Transverse colon (tissue), 4 donors: Measurements from ENCODE around the gene GLO1. TPM values are rescaled to one million over a fixed set of nuclear protein-coding genes. Genes with fewer than 3 reads are reported as not detected.

Experiments
- DNase-seq: peaks from one replicate; pipeline ENCODE4 v3.0.0-alpha.2; 2019
- H3K27ac ChIP-seq, 4 donors: fragments of 200-600 bp; sonication (generic); 2 replicates each; pipeline ENCODE4 v1.5.1; 2016 to 2018; ENCODE audit warnings: inconsistent platforms in 4 of 4
- H3K27me3 ChIP-seq: fragments of 200-600 bp; sonication (generic); 2 replicates; pipeline ENCODE4 v1.5.1; 2017; ENCODE audit warnings: inconsistent platforms
- H3K36me3 ChIP-seq, 4 donors: fragments of 200-600 bp; sonication (generic); 2 replicates each; pipeline ENCODE4 v1.5.1; 2017 to 2019; ENCODE audit warnings: inconsistent platforms in 4 of 4
- H3K4me1 ChIP-seq, 4 donors: fragments of 200-600 bp; sonication (generic); 2 replicates each; pipeline ENCODE4 v1.5.1; 2017 to 2020; ENCODE audit warnings: inconsistent platforms in 4 of 4
- H3K4me3 ChIP-seq, 4 donors: fragments of 200-600 bp; sonication (generic); 1 replicate in 1 of 4; 2 replicates in 3 of 4; pipeline versions ENCODE4 v1.5.1 to v1.6.1; 2017 to 2019; ENCODE audit warnings: inconsistent platforms in 4 of 4
- H3K9me3 ChIP-seq, 2 donors: fragments of 200-600 bp; sonication (generic); 2 replicates each; pipeline ENCODE4 v1.5.1; 2017 to 2019; ENCODE audit warnings: inconsistent platforms in 2 of 2
- EP300 ChIP-seq: sonication (generic); formaldehyde crosslinking; IDR thresholded peaks from one replicate; pipeline ENCODE4 v1.6.1; 2017; ENCODE audit warnings: antibody characterized with exemption, low read depth
- POLR2A ChIP-seq: fragments of 450-650 bp; IDR thresholded peaks from one replicate; pipeline ENCODE4 v1.6.1; 2016; ENCODE audit warnings: antibody characterized with exemption, mild to moderate bottlenecking, moderate library complexity
- POLR2AphosphoS5 ChIP-seq, 3 donors: sonication (generic); formaldehyde crosslinking; IDR thresholded peaks; one replicate each; pipeline ENCODE4 v1.6.1; 2016; ENCODE audit warnings: antibody characterized with exemption in 3 of 3
- WGBS, 2 donors: methylation state at CpG; one replicate each; pipeline ENCODE4 v1.1.5; 2018; ENCODE audit warnings: low coverage in 1 of 2; 5-methylcytosine and 5-hydroxymethylcytosine counted together
- in situ Hi-C, 4 donors: fragments of 200-750 bp; cut with MboI; loops; one replicate each; pipeline versions ENCODE4 v1.15.0 to v1.15.1; 2017; ENCODE audit warnings: low sequenced_read_pairs in 3 of 4, low pct_ligation_motif_present in 1 of 4, low pct_unique_long_range_greater_than_20kb in 1 of 4
- intact Hi-C: fragments of 100-400 bp; cut with DNase I; formaldehyde crosslinking; loops from one replicate; pipeline ENCODE4 v1.15.1; 2023; ENCODE audit warnings: low total_unique reads
- total RNA-seq, 4 donors: library from RNA; depleted of rRNA; stranded (reverse); fragments of >200 nt; gene quantifications; one replicate each; pipeline ENCODE4 v1.1.0, GENCODE V29; 2016
- TF ChIP-seq, protein P1 (sequence below), 5 experiments: fragments of 200-600 bp in 3 of 5; fragments of 450-650 bp in 2 of 5; sonication (generic) in 3 of 5; IDR thresholded peaks; 1 replicate in 2 of 5; 2 replicates in 3 of 5; pipeline ENCODE4 v1.5.1; 2016 to 2017; ENCODE audit warnings: antibody characterized with exemption in 5 of 5, inconsistent platforms in 3 of 5, mild to moderate bottlenecking in 2 of 5, moderate library complexity in 1 of 5

Gene GLO1
- total RNA-seq, 4 donors from 2014 or later: 15.3 to 56.1 (median 36.6) TPM

DNA sequence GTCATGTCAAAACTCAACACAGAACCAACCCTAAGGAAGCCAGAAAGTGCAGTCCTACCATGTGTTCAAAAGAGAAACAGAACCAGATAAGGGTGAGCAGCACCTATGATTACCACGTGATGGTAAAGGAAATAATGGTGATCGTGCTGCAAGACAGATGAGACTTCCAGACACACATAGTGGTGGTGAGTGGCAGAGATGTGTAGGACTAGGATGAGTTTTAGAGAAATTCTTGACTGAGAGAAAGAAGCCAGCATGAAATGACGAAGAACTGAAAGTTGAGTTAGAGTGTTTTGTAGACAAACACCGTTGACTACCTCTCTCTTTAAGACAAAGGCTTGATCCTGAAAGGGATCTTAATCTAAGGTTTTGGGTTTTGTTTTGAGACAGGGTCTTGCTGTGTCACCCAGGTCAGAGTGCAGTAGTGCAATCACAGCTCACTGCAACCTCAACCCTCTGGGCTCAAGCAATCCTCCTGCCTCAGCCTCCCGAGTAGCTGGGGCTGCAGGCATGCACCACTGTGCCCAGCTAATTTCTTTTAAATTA lies 52.7 kb downstream of the GLO1 start:
- intact Hi-C loops (no loop called here), in situ Hi-C loops (no loop called here)
- TF ChIP-seq POLR2AphosphoS5 (IDR thresholded peaks at IDR 0.05) (no peak), POLR2A (no peak), EP300 (no peak)
- H3K27ac ChIP-seq: no peak overlapping the region
- H3K27me3 ChIP-seq: no peaks in the 10 kb centered on the region
- H3K9me3 ChIP-seq: no peaks in the 10 kb centered on the region
- no peaks in the 10 kb centered on the region for H3K4me1 ChIP-seq
- WGBS, 2 donors: 90 to 92% methylated on average over 4 to 5 of the region's 5 CpGs
- no peak for DNase-seq
- no peak overlapping the region for H3K4me3 ChIP-seq
- H3K36me3 ChIP-seq: no peaks in the 10 kb centered on the region

DNA sequence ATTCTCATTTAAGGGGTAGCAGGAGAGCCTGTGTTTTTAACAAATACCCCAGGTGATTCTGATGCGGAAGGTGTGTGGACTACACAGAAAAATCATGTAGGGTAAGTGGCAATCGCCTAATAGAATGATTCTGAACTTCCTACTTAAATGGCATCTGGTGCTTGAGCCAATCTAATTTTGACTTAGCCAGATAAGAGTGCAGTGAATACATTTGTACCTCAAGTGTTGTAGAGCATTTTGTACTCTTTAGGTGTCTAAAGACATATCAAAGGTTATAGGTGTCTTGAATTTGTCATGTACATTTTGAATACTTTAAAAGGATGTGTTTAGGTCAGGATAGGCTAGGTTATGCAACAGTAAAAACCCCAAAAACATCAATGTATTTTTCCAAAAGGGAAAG lies 53.2 kb downstream of the GLO1 start:
- H3K27ac ChIP-seq: no peak overlapping the region
- WGBS, 2 donors: 80 to 90% methylated on average over 1 to 2 of the region's 2 CpGs
- no peak overlapping the region for H3K4me3 ChIP-seq
- DNase-seq: no peak
- no peaks in the 10 kb centered on the region for H3K27me3 ChIP-seq
- H3K4me1 ChIP-seq: no peaks in the 10 kb centered on the region
- TF ChIP-seq POLR2A: no peak
- TF ChIP-seq POLR2AphosphoS5 (IDR thresholded peaks at IDR 0.05): no peak
- TF ChIP-seq EP300: no peak
- TF ChIP-seq, protein P1, sequence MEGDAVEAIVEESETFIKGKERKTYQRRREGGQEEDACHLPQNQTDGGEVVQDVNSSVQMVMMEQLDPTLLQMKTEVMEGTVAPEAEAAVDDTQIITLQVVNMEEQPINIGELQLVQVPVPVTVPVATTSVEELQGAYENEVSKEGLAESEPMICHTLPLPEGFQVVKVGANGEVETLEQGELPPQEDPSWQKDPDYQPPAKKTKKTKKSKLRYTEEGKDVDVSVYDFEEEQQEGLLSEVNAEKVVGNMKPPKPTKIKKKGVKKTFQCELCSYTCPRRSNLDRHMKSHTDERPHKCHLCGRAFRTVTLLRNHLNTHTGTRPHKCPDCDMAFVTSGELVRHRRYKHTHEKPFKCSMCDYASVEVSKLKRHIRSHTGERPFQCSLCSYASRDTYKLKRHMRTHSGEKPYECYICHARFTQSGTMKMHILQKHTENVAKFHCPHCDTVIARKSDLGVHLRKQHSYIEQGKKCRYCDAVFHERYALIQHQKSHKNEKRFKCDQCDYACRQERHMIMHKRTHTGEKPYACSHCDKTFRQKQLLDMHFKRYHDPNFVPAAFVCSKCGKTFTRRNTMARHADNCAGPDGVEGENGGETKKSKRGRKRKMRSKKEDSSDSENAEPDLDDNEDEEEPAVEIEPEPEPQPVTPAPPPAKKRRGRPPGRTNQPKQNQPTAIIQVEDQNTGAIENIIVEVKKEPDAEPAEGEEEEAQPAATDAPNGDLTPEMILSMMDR (IDR thresholded peaks at IDR 0.05): no peak
- H3K9me3 ChIP-seq: no peaks in the 10 kb centered on the region
- intact Hi-C loops (no loop called here), in situ Hi-C loops (no loop called here)
- H3K36me3 ChIP-seq: no peaks in the 10 kb centered on the region

DNA sequence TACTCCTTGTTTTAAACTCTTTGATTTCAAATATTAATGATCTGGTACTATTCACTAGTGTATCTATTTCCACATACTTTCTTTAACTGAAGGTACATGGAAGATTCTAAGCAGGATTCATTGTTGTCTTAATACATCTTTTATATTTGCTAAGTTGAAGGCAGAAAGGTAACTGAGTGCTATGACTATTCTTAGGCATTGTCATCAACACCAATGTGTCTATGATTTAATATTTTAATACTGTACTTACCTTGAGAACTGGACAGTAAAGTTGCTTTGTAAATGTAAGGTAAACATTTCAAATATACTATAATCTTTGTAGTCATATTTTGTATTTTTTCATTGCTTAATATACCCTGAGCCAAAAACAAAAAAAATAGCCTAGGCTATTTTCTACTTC lies 54.3 kb downstream of the GLO1 start:
- Histone ChIP-seq H3K4me1 (no peaks in the 10 kb centered on the region), H3K36me3 (no peaks in the 10 kb centered on the region), H3K4me3 (no peak overlapping the region), H3K9me3 (no peaks in the 10 kb centered on the region), H3K27ac (no peak overlapping the region), H3K27me3 (no peaks in the 10 kb centered on the region)
- no peak for DNase-seq
- in situ Hi-C loops: no loop called here
- TF ChIP-seq, protein P1 (IDR thresholded peaks at IDR 0.05): no peak
- TF ChIP-seq EP300 (no peak), POLR2AphosphoS5 (IDR thresholded peaks at IDR 0.05) (no peak), POLR2A (no peak)
- intact Hi-C loops: no loop called here

DNA sequence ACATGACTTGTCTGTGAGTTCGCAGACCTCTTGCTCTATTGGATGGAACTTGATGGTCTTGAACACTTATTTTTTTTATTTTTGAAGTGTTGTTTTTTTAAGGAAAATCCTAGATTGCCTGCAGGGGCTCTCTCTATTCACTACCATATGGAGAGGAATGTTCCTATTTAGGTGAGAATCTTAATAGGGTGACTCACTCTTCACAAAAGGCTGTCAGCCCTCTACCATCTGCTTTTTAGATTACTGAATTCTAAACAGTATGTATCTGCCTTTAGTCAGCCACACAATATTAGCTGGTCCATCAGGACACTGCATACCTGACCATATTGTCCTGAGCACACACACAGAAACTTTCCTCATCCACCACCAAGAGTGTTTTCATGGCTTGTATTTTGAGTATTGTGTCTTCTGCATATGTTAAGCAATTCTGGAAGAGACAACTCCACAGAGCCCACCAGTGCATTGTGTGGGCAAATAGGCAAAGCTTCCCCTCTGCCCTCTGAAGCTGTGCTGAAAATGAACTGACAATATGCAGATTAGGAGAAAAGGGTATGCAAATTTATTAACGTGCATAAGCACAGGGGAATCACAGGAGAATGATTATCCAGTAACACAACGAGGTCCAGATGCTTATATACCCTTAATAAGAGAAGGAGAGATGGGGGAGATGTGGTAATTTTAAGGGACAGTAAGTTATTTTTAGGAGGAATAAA lies 56.6 kb downstream of the GLO1 start:
- in situ Hi-C loops (no loop called here), intact Hi-C loops (no loop called here)
- no peak for DNase-seq
- no peak overlapping the region for H3K27ac ChIP-seq
- no peak overlapping the region for H3K4me3 ChIP-seq
- no peaks in the 10 kb centered on the region for H3K9me3 ChIP-seq
- WGBS, 2 donors: 86 to 89% methylated on average over 3 of the region's 3 CpGs
- H3K36me3 ChIP-seq: no peaks in the 10 kb centered on the region
- no peaks in the 10 kb centered on the region for H3K27me3 ChIP-seq
- TF ChIP-seq, protein P1 (IDR thresholded peaks at IDR 0.05): no peak
- TF ChIP-seq EP300 (no peak), POLR2AphosphoS5 (IDR thresholded peaks at IDR 0.05) (no peak), POLR2A (no peak)
- no peaks in the 10 kb centered on the region for H3K4me1 ChIP-seq
